Limb (tissue), 2 donors: ENCODE results near the gene SPAG9.
A peak's percentile ranks its signal among the peaks of the same experiment; 100 is the strongest.

Experiments used
- DNase-seq, 2 donors: peaks; one replicate each; pipeline ENCODE4 v3.0.0-alpha.2; 2016; ENCODE audit errors: extremely low spot score in 2 of 2

Gene SPAG9

GRCh38 chr17:50919321-50920040, 201.2 kb downstream of the SPAG9 start:
- DNase-seq, result peak; percentile 82 to 92

- no peak for DNase-seq
Observed at GRCh38 chr17:50918933-50919296, 201.8 kb downstream of the SPAG9 start.

GRCh38 chr17:50918071-50918932, 202.4 kb downstream of the SPAG9 start:
- no peak for DNase-seq

GRCh38 chr17:50917418-50917743, 203.3 kb downstream of the SPAG9 start:
- no peak for DNase-seq

GRCh38 chr17:50916708-50917417, 203.8 kb downstream of the SPAG9 start:
- no peak for DNase-seq

GRCh38 chr17:50916026-50916707, 204.5 kb downstream of the SPAG9 start:
- DNase-seq, result no peak

GRCh38 chr17:50914505-50915063, 206.1 kb downstream of the SPAG9 start:
- no peak for DNase-seq

GRCh38 chr17:50913120-50913519, 207.5 kb downstream of the SPAG9 start:
- no peak for DNase-seq
